CD4-positive, alpha-beta T cell treated with Interleukin-4 for 1 hour (primary cell): Measurements from ENCODE around the gene ARRDC4.
"Not testable (repeated sequence)": the region's sequence is repeated elsewhere in the genome, so short reads cannot be mapped to it uniquely, and the experiment has no call there.

Experiments used
- DNase-seq, 2 donors: peaks; one replicate each; pipeline ENCODE4 v3.0.0-alpha.2; 2020 to 2022

The ARRDC4 gene

GRCh38 chr15:97966924-97967620, 6.6 kb downstream of the ARRDC4 start:
- no peak for DNase-seq

- DNase-seq, result no peak
These were observed 7.4 kb downstream of the ARRDC4 start for GRCh38 chr15:97967881-97968280.

- DNase-seq, result no peak
These were observed 7.9 kb downstream of the ARRDC4 start for GRCh38 chr15:97968380-97968779.

GRCh38 chr15:97972366-97972765, 11.9 kb downstream of the ARRDC4 start:
- DNase-seq, result no peak

GRCh38 chr15:97976129-97976528, 15.6 kb downstream of the ARRDC4 start:
- no peak for DNase-seq

GRCh38 chr15:97976766-97977503, 16.4 kb downstream of the ARRDC4 start:
- DNase-seq, result no peak

GRCh38 chr15:97977734-97978133, 17.2 kb downstream of the ARRDC4 start:
- no peak for DNase-seq

- no peak for DNase-seq
These were observed 18.1 kb downstream of the ARRDC4 start for GRCh38 chr15:97978401-97979139.

GRCh38 chr15:97979140-97979520, 18.6 kb downstream of the ARRDC4 start:
- DNase-seq, result no peak

GRCh38 chr15:97981058-97981457, 20.6 kb downstream of the ARRDC4 start:
- DNase-seq, result no peak

GRCh38 chr15:97981758-97982157, 21.3 kb downstream of the ARRDC4 start:
- no peak for DNase-seq

GRCh38 chr15:97984157-97984556, 23.7 kb downstream of the ARRDC4 start:
- no peak for DNase-seq

- DNase-seq, result not testable (repeated sequence)
These were observed 25.5 kb downstream of the ARRDC4 start for GRCh38 chr15:97985979-97986378.

- DNase-seq, result no peak
These were observed 26.3 kb downstream of the ARRDC4 start for GRCh38 chr15:97986781-97987180.

GRCh38 chr15:97989299-97989698, 28.8 kb downstream of the ARRDC4 start:
- no peak for DNase-seq

- DNase-seq, result no peak
These were observed 31.6 kb downstream of the ARRDC4 start for GRCh38 chr15:97991972-97992541.

GRCh38 chr15:97992823-97993222, 32.3 kb downstream of the ARRDC4 start:
- no peak for DNase-seq

- DNase-seq, result no peak
These were observed 32.8 kb downstream of the ARRDC4 start for GRCh38 chr15:97993310-97993738.

GRCh38 chr15:97994236-97994635, 33.7 kb downstream of the ARRDC4 start:
- DNase-seq, result no peak

- no peak for DNase-seq
These were observed 34.7 kb downstream of the ARRDC4 start for GRCh38 chr15:97995192-97995591.

- no peak for DNase-seq
These were observed 35.5 kb downstream of the ARRDC4 start for GRCh38 chr15:97995881-97996603.

GRCh38 chr15:97998307-97999071, 38.0 kb downstream of the ARRDC4 start:
- no peak for DNase-seq
